K562 (cell line): Measurements from ENCODE around the gene EVI5L. TPM values are rescaled to one million over a fixed set of nuclear protein-coding genes. Genes with fewer than 3 reads are reported as not detected.
A peak's percentile ranks its signal among the peaks of the same experiment; 100 is the strongest.

ENCODE experiments used
- E2F8 ChIP-seq: fragments of 450-650 bp; IDR thresholded peaks from 2 replicates; pipeline ENCODE4 v1.7.1; 2018; ENCODE audit warnings: mild to moderate bottlenecking, low read depth; ENCODE audit not compliant: partially characterized antibody
- FOXP1 ChIP-seq: sonication (generic); formaldehyde crosslinking; IDR thresholded peaks from 2 replicates; pipeline ENCODE4 v1.8.0; 2022; ENCODE audit warnings: mild to moderate bottlenecking, missing genetic modification reagents
- HMGXB4 ChIP-seq: sonication (generic); formaldehyde crosslinking; IDR thresholded peaks from 2 replicates; pipeline ENCODE4 v1.8.1; 2023; ENCODE audit warnings: mild to moderate bottlenecking, missing genetic modification reagents
- MTF1 ChIP-seq: fragments of 250-450 bp; sonication (Bioruptor Pico); IDR thresholded peaks from 2 replicates; pipeline ENCODE4 v1.9.0; 2021; ENCODE audit warnings: moderate library complexity, mild to moderate bottlenecking, inconsistent platforms, borderline replicate concordance
- MXD1 ChIP-seq: fragments of 250-450 bp; sonication (Bioruptor Pico); IDR thresholded peaks from 2 replicates; pipeline ENCODE4 v1.8.0; 2021; ENCODE audit warnings: borderline replicate concordance, mild to moderate bottlenecking, moderate library complexity; ENCODE audit not compliant: poor library complexity, severe bottlenecking
- MYBL2 ChIP-seq, 2 experiments: fragments of 450-650 bp in 1 of 2; sonication (generic) in 1 of 2; formaldehyde crosslinking in 1 of 2; IDR thresholded peaks; 2 replicates each; pipeline versions ENCODE4 v1.6.1 to v1.8.1; 2017 to 2022; ENCODE audit warnings: borderline replicate concordance in 1 of 2, inconsistent platforms in 1 of 2, low read depth in 1 of 2, mild to moderate bottlenecking in 1 of 2, missing genetic modification reagents in 1 of 2, moderate library complexity in 1 of 2
- NR2F6 ChIP-seq: fragments of 450-650 bp; formaldehyde crosslinking; IDR thresholded peaks from 2 replicates; pipeline ENCODE4 v1.4.0; 2020; ENCODE audit warnings: mild to moderate bottlenecking
- PTRF ChIP-seq: fragments of 450-650 bp; IDR thresholded peaks from 2 replicates; pipeline ENCODE4 v1.6.1; 2016; ENCODE audit warnings: mild to moderate bottlenecking, missing genetic modification characterization, missing compliant biosample characterization
- RBM15 ChIP-seq: fragments of 200-400 bp; formaldehyde crosslinking; IDR thresholded peaks from 2 replicates; pipeline ENCODE4 v1.6.1; 2018; ENCODE audit warnings: mild to moderate bottlenecking, low read length, moderate library complexity; ENCODE audit not compliant: insufficient read depth
- TAF15 ChIP-seq: fragments of 200-400 bp; formaldehyde crosslinking; IDR thresholded peaks from 2 replicates; pipeline ENCODE4 v1.6.1; 2017; ENCODE audit warnings: mild to moderate bottlenecking, low read depth, low read length, moderate library complexity
- TFAP4 ChIP-seq: sonication (generic); formaldehyde crosslinking; IDR thresholded peaks from 2 replicates; pipeline ENCODE4 v1.8.0; 2022; ENCODE audit warnings: missing genetic modification reagents, mild to moderate bottlenecking, moderate library complexity, borderline replicate concordance
- TFE3 ChIP-seq: fragments of 450-650 bp; formaldehyde crosslinking; IDR thresholded peaks from 2 replicates; pipeline ENCODE4 v1.4.0; 2020; ENCODE audit warnings: mild to moderate bottlenecking, mixed read lengths
- U2AF2 ChIP-seq: fragments of 200-400 bp; formaldehyde crosslinking; optimal IDR thresholded peaks from 2 replicates; pipeline ENCODE3; 2017; ENCODE audit warnings: low read depth, mild to moderate bottlenecking, low read length
- XRCC5 ChIP-seq: fragments of 200-400 bp; formaldehyde crosslinking; IDR thresholded peaks from 2 replicates; pipeline ENCODE4 v1.6.1; 2017; ENCODE audit warnings: low read depth, mild to moderate bottlenecking, low read length
- ZSCAN32 ChIP-seq: fragments of 450-650 bp; formaldehyde crosslinking; IDR thresholded peaks from 2 replicates; pipeline ENCODE4 v1.4.0; 2020; ENCODE audit warnings: mild to moderate bottlenecking, moderate library complexity
- polyA plus RNA-seq, 8 experiments: library from polyadenylated mRNA; depleted of rRNA in 4 of 8; stranded (reverse) in 5 of 8; unstranded in 3 of 8; fragments of >200 nt; fragmentation: Nextera tagmentation in 2 of 8; fragmentation: Illumina TruSeq in 1 of 8; extraction: Ambion mirVana in 2 of 8; extraction: Trizol in 1 of 8; gene quantifications; 2 replicates each; pipeline versions ENCODE4 v1.2.1 to v1.2.3, GENCODE V29; 2011 to 2014; ENCODE audit warnings: inconsistent platforms in 1 of 8, missing spikeins in 1 of 8
- total RNA-seq, 7 experiments: library from RNA; depleted of rRNA in 6 of 7; stranded (reverse); fragments of >200 nt in 6 of 7; fragmentation: Illumina TruSeq in 2 of 7; extraction: Trizol in 2 of 7; gene quantifications; 2 replicates each; pipeline versions ENCODE4 v1.2.1 to v1.2.3, GENCODE V29; 2011 to 2021; ENCODE audit warnings: low replicate concordance in 1 of 7

EVI5L gene
- total and polyA plus RNA-seq, 9 of the 15 experiments (the other 6 are each of a cell fraction or from before 2014, with no cell fraction given), result 0.69 to 1.8 (median 1.2) TPM; not detected in 2

- TF ChIP-seq RBM15, result no peak
- no peak for TF ChIP-seq ZSCAN32
- TF ChIP-seq TFAP4 (CRISPR knock-in tag), result 0 out of 2 replicates have a peak, but pooled peaks have one; percentile 24
- peak; percentile 90; the same call in 1 of the 2 replicates for TF ChIP-seq HMGXB4 (CRISPR knock-in tag)
- TF ChIP-seq NR2F6 (CRISPR knock-in tag), result no peak
- TF ChIP-seq XRCC5, result no peak
- TF ChIP-seq MXD1 (CRISPR knock-in tag), result no peak
- no peak for TF ChIP-seq TAF15
- TF ChIP-seq PTRF (tag), result no peak
- TF ChIP-seq E2F8, result no peak
- no peak for TF ChIP-seq U2AF2
- no peak for TF ChIP-seq TFE3 (CRISPR knock-in tag)
- TF ChIP-seq FOXP1 (CRISPR knock-in tag), result no peak
- TF ChIP-seq MTF1 (CRISPR knock-in tag), result no peak
- TF ChIP-seq MYBL2 (IDR thresholded peaks at IDR 0.05; ENCODE audit: low read depth), result no peak
- TF ChIP-seq MYBL2 (CRISPR knock-in tag; IDR thresholded peaks at IDR 0.05; ENCODE audit: borderline replicate concordance), result no peak
Measured at GRCh38 chr19:7868671-7869452, 38.8 kb downstream of the EVI5L start (continued).
